ENCODE measurements around the gene SAMD14. TPM values are rescaled to one million over a fixed set of nuclear protein-coding genes. Genes with fewer than 3 reads are reported as not detected.
A peak's percentile ranks its signal among the peaks of the same experiment; 100 is the strongest.

Gene SAMD14
- total and polyA plus RNA-seq, 2 donors (not counting 1 experiment from before 2014, with no cell fraction given) = 2.1 to 3.8 TPM

GRCh38 chr17:50067996-50068395, 62.0 kb downstream of the SAMD14 start:
- DNase-seq (ENCODE audit: low read depth in 2 of 2) = no peak
- Histone ChIP-seq H3K27ac (ENCODE audit: insufficient read depth, low read length) (no peak overlapping the region), H3K27me3 (ENCODE audit: control insufficient read depth, insufficient read depth, low read length) (no peaks in the 10 kb centered on the region), H3K4me2 (ENCODE audit: extremely low read depth, insufficient read depth, low read length) (no peak overlapping the region), H3K9ac (ENCODE audit: insufficient read depth, low read length) (no peak overlapping the region), H3K4me1 (ENCODE audit: control insufficient read depth, extremely low read depth, insufficient read depth, low read length) (peaks cover 26% of the 10 kb centered on the region), H3K36me3 (ENCODE audit: control insufficient read depth, insufficient read depth, low read length) (peaks cover 25% of the 10 kb centered on the region), H2AFZ (ENCODE audit: low read length) (no peak overlapping the region), H3K79me2 (ENCODE audit: control insufficient read depth, insufficient read depth, low read length) (peaks cover 44% of the 10 kb centered on the region), H4K20me1 (ENCODE audit: control insufficient read depth, extremely low read depth, insufficient read depth, low read length) (no peaks in the 10 kb centered on the region), H3K9me3 (ENCODE audit: control insufficient read depth, insufficient read depth, low read depth, low read length) (no peaks in the 10 kb centered on the region), H3K4me3 (replicated peaks in 1 of 4; ENCODE audit: control extremely low read depth in 1 of 4, insufficient read depth in 1 of 4, low read depth in 3 of 4, low read length in 4 of 4) (no peak overlapping the region)
- TF ChIP-seq CTCF (conservative IDR thresholded peaks at IDR 0.05 in 1 of 2, IDR thresholded peaks at IDR 0.05 in 1 of 2; ENCODE audit: low read depth in 1 of 2, low read length in 2 of 2) (no peak), EZH2 (IDR thresholded peaks at IDR 0.05; ENCODE audit: low read length, missing control alignments) (no peak)

- Histone ChIP-seq H4K20me1 (ENCODE audit: control insufficient read depth, extremely low read depth, insufficient read depth, low read length) (no peaks in the 10 kb centered on the region), H3K9me3 (ENCODE audit: control insufficient read depth, insufficient read depth, low read depth, low read length) (no peaks in the 10 kb centered on the region), H3K4me1 (ENCODE audit: control insufficient read depth, extremely low read depth, insufficient read depth, low read length) (peaks cover 36% of the 10 kb centered on the region), H3K4me2 (ENCODE audit: extremely low read depth, insufficient read depth, low read length) (no peak overlapping the region), H3K27me3 (ENCODE audit: control insufficient read depth, insufficient read depth, low read length) (no peaks in the 10 kb centered on the region), H2AFZ (ENCODE audit: low read length) (no peak overlapping the region), H3K36me3 (ENCODE audit: control insufficient read depth, insufficient read depth, low read length) (peaks cover 22% of the 10 kb centered on the region), H3K27ac (ENCODE audit: insufficient read depth, low read length) (no peak overlapping the region), H3K4me3 (replicated peaks in 1 of 4; ENCODE audit: control extremely low read depth in 1 of 4, insufficient read depth in 1 of 4, low read depth in 3 of 4, low read length in 4 of 4) (no peak overlapping the region), H3K79me2 (ENCODE audit: control insufficient read depth, insufficient read depth, low read length) (peaks cover 54% of the 10 kb centered on the region), H3K9ac (ENCODE audit: insufficient read depth, low read length) (no peak overlapping the region)
- no peak for TF ChIP-seq EZH2 (IDR thresholded peaks at IDR 0.05; ENCODE audit: low read length, missing control alignments)
- TF ChIP-seq CTCF (conservative IDR thresholded peaks at IDR 0.05 in 1 of 2, IDR thresholded peaks at IDR 0.05 in 1 of 2; ENCODE audit: low read depth in 1 of 2, low read length in 2 of 2) = no peak
- DNase-seq (ENCODE audit: low read depth in 2 of 2) = no peak
Observed at GRCh38 chr17:50066995-50067394, 63.0 kb downstream of the SAMD14 start.

- Histone ChIP-seq H2AFZ (ENCODE audit: low read length) (no peak overlapping the region), H3K4me2 (ENCODE audit: extremely low read depth, insufficient read depth, low read length) (peak overlapping the region; percentile 21), H3K27ac (ENCODE audit: insufficient read depth, low read length) (peak overlapping the region; percentile 86), H3K9me3 (ENCODE audit: control insufficient read depth, insufficient read depth, low read depth, low read length) (no peaks in the 10 kb centered on the region), H3K4me3 (replicated peaks in 1 of 4; ENCODE audit: control extremely low read depth in 1 of 4, insufficient read depth in 1 of 4, low read depth in 3 of 4, low read length in 4 of 4) (no peak overlapping the region), H3K27me3 (ENCODE audit: control insufficient read depth, insufficient read depth, low read length) (no peaks in the 10 kb centered on the region), H3K36me3 (ENCODE audit: control insufficient read depth, insufficient read depth, low read length) (peaks cover 11% of the 10 kb centered on the region), H3K4me1 (ENCODE audit: control insufficient read depth, extremely low read depth, insufficient read depth, low read length) (peaks cover 52% of the 10 kb centered on the region), H3K79me2 (ENCODE audit: control insufficient read depth, insufficient read depth, low read length) (peaks cover 71% of the 10 kb centered on the region), H3K9ac (ENCODE audit: insufficient read depth, low read length) (peak overlapping the region; percentile 48), H4K20me1 (ENCODE audit: control insufficient read depth, extremely low read depth, insufficient read depth, low read length) (no peaks in the 10 kb centered on the region)
- TF ChIP-seq CTCF (conservative IDR thresholded peaks at IDR 0.05 in 1 of 2, IDR thresholded peaks at IDR 0.05 in 1 of 2; ENCODE audit: low read depth in 1 of 2, low read length in 2 of 2) (no peak), EZH2 (IDR thresholded peaks at IDR 0.05; ENCODE audit: low read length, missing control alignments) (no peak)
- DNase-seq (ENCODE audit: low read depth in 2 of 2) = no peak
Observed at GRCh38 chr17:50065056-50065455, 64.9 kb downstream of the SAMD14 start.
